RKO (cell line): ENCODE data around the gene TUBB2A.

Experiments used
- DNase-seq: peaks from one replicate; pipeline ENCODE4 v3.0.0-alpha.2; 2016; ENCODE audit warnings: low spot score

TUBB2A gene

DNA sequence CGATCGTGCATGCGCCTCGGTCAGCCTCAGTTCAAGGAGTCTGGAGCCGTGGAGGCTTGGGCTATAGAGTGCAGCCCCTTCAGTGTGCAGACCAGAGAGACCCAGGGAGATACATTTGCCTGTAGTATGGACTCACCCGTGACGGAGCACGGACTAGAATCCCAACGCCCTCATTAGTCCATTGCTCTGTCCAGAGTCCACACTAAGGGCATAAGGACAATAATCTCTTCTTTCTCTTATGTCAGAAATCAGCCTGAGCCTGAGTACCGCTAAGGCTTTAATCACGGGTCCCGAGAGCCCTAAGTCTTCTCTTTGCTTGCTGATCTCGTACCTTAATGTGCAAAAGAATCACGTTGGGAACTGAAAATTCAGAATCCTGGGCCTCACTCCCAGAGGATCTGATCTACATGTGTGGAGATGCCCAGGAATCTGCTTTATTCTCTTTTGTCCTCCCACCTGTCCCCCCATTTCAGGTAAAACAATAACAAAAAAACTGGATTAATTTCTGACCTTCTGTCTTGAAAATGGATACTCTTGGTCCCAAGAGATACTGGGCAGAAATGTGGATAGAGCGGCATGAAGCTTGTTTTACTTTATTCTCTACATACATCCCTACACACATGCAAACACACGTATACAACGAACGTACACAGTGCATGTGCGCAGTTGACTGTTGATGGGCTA lies 38.2 kb downstream of the TUBB2A start:
- DNase-seq: peak; percentile 68

DNA sequence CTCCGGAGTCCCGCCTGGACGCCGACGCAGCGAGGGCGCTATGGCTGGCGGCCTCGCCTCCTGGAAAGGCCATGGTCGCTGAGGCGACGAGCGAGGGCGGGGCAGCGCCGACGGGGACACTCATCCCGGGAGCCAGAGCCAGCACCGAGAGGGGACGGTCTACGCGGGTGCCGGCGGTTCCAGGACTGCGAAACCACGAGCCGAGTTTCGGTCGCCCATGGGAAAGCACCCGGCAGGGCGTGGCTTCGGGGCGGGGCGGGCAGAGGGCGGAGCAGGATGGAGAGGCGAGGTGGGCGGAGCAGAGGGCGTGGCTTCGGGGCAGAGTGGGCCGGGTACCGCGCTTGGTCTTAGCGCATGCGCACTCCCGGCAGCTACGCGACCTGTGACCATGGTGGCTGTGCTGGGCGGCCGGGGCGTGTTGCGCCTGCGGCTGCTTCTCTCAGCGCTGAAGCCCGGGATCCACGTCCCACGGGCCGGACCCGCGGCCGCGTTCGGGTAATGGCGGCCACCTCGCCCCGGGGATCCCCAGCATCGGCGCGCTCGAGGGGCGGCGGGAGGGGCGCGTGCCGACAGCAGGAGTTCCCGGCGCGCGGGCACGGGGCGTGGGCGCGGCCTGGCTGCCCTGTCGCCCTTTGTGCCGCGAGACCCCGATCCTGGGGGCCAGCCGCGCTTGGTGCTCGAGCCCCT lies 38.8 kb downstream of the TUBB2A start, which contains the start of gene BPHL:
Gene BPHL, plus strand, starts transcription at position 359 of the 687 bp plus-strand sequence. Its CDS starts 30 bp downstream, at position 389.
- DNase-seq: peak; percentile 92

DNA sequence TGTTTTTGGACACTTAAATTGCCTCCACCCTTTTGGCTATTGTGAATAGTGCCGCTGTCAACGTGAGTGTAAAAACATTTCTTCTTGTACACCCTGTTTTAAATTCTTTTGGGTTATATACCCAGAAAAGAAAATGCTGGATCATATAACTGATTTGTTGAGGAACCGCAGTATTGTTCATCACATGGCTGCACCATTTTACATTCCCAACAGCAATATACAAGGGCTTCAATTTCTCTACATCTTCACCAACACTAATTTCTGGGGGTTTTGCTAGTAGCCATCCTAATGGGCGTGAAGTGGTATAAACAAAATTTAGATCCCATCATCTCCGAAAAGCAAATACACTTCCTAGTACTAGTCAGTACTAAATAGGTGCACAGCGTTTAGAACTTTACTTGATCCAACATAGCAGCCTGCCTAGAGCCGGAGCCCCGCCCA lies 39.4 kb downstream of the TUBB2A start:
- no peak for DNase-seq

DNA sequence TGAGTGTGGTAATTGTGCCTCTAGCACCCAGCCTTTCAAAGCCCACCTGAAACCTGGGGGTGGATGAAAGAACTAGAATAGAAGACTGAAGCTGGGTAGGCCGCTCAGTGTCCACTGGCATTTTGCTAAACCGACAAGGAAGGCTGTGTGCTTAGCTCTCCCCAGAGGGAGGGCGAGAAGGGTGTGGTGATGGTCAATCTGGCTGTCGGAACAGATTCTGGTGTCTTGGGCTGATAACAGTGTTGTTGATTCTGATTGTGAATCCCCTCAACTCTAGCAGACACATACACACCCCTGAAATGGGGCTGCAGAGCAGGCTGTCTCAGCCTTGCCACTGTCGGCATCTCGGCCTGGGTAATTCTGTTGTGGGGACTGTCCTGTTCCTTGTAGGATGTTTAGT lies 43.0 kb downstream of the TUBB2A start:
- no peak for DNase-seq

DNA sequence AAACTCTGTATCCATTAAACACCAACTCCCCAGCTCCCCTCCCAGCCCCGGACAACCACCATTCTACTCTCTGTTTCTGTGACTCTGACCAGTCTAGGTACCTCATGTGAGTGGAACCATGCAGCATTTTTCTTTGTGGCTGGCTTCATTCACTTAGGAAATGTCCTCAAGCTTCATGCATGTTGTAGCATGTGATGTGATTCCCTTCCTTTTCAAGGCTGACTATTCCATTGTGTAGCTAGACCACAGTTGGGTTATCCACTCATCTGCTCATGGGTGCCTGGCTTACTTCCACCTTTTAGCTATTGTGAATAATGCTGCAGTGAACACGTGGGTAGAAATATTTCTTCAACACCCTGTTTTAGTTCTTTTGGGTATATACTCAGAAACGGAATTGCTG lies 47.6 kb downstream of the TUBB2A start:
- no peak for DNase-seq

DNA sequence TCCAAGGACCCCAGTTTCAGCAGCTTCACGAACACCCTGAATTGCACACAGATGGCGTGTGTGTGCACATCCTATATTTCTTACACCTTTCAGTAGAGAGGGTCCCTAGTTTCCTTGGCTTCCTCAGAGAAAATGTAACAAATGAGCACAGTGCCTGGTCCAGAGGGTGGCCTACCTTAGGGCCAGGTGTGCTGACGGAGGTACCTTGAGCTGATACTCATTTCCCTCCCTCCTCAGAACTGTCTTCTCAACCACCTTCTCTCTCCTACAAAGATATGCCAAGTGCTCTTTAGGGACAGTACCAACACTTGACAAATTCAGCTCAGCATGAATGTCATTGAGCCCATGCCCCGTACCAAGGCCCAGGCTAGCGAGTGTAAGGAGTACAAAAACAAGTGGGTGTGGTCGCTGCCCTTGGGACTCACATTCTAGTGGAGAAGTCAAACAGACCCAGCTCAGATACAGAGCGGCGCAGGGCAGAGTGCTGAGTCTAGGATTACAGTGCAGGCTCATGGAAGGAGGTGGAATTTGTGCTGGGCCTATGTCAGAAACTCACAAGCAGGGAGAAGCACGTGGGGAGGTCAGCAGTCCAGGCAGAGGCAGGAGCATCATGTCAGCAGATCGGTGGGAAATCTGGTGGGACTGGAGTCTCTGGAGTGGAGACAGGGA lies 48.5 kb downstream of the TUBB2A start:
- no peak for DNase-seq
